Activated naive CD4-positive, alpha-beta T cell treated with anti-CD3 and anti-CD28 coated beads for 36 hours (primary cell): ENCODE measurements around the gene AURKAIP1. TPM values are rescaled to one million over a fixed set of nuclear protein-coding genes. Genes with fewer than 3 reads are reported as not detected.

Experiments
- CTCF ChIA-PET: fragments of 350-600 bp; sonication (Branson Sonifier 250); formaldehyde crosslinking; loops from one replicate; lab custom pipeline; 2021; ENCODE audit warnings: antibody characterized with exemption; lab: Charles Lee
- DNase-seq: peaks from one replicate; pipeline ENCODE4 v3.0.0-alpha.2; 2020
- H3K27ac Mint-ChIP-seq: one replicate; pipeline ENCODE4 v1.8.0; 2021; ENCODE audit warnings: mild to moderate bottlenecking, mixed read lengths
- H3K27me3 Mint-ChIP-seq: one replicate; pipeline ENCODE4 v1.8.0; 2021; ENCODE audit warnings: low read depth, mixed read lengths
- H3K36me3 Mint-ChIP-seq: one replicate; pipeline ENCODE4 v1.8.0; 2021; ENCODE audit warnings: low read depth, mixed read lengths
- H3K4me1 Mint-ChIP-seq: one replicate; pipeline ENCODE4 v1.8.0; 2021; ENCODE audit warnings: low read depth, mixed read lengths
- H3K4me3 Mint-ChIP-seq: one replicate; pipeline ENCODE4 v1.8.0; 2021; ENCODE audit warnings: mild to moderate bottlenecking, moderate library complexity, mixed read lengths
- H3K9me3 Mint-ChIP-seq: one replicate; pipeline ENCODE4 v1.8.0; 2021; ENCODE audit warnings: mixed read lengths
- intact Hi-C: fragments of 100-400 bp; cut with micrococcal nuclease; formaldehyde crosslinking; loops from one replicate; pipeline ENCODE4 v1.15.1; 2023
- total RNA-seq, 2 experiments: library from RNA; stranded (reverse); gene quantifications; one replicate each; pipeline ENCODE4 v1.2.3, GENCODE V29; 2021

AURKAIP1 gene
- total RNA-seq, 2 experiments from 2014 or later, result 108 TPM

DNA sequence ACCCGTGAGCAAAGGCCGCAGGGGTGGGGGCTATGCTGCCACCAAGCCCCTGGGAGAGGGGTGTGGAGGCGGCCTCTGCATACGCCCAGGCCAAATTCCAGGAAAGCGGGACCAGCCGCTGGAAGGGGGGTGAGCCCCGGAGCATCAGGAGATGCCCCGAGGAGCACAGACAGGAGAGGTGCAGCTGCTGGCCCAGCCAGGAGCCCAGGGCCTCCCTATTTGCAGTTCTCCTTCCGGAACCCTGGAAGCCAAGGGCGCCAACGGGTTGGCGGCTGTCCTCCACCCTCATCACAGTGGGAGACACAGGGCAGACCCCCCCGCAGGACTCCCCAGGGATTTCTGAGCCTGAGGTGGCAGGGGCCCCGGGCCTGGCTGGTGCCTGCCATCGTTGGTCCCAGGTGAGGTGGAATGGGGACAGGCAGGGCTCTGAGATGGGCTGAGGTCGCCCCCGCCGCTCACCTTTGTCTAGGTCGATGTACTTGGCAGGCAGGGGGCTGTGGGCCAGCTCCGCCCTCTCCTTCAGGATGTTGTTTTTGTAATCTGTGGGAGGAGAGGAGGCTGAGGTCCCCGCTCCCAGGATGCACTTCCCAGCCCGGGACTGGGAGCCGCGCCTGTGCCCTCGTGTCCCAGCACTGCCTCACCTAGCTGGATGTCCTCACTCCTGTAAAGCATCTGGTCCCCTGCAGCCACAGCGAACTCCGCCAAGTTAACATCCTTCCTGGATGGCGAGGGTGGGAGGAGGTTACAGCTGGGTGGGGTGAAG, 21.4 kb downstream of the AURKAIP1 start:
- H3K27ac Mint-ChIP-seq, result no peak overlapping the region
- peaks cover 10% of the 10 kb centered on the region for H3K4me1 Mint-ChIP-seq
- no peaks in the 10 kb centered on the region for H3K9me3 Mint-ChIP-seq
- H3K4me3 Mint-ChIP-seq, result no peak overlapping the region
- peaks cover 12% of the 10 kb centered on the region for H3K27me3 Mint-ChIP-seq
- no peaks in the 10 kb centered on the region for H3K36me3 Mint-ChIP-seq
- intact Hi-C loops, result no loop called here
- no peak for DNase-seq
- CTCF ChIA-PET, result interaction anchor here (1.5 kb wide), 1 partner anchor 18 kb away, joined by 6 read pairs; no protein-coding TSS in a partner anchor

DNA sequence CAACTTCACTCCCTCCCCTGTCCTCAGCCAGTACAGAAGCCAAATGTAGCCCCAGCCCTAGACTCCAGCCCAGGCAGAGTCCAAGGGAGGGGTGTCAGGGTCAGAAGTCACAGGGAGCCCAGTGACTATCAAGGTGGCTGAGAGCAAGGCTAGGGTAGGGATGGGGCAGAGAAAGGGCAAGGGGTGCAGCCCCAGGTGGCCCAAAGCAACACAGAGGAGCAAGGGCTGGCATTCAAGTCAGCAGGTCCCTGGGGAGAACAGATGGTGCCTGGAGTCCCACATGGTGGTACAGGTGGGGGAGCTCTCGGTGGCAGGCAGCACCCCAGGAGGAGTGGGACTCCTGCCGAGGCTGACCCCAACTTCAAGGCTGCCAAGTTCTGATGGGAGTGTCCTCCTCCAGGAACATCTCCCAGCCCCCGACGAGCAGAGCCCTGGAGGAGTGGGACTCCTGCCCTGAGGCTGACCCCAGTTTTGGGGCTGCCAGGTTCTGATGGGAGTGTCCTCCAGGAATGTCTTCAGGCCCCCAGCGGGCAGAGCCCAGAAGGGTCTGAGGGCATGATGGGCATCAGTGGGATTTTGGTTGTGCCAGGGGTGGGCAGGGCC, 22.1 kb downstream of the AURKAIP1 start:
- intact Hi-C loops, result no loop called here
- no peak overlapping the region for H3K27ac Mint-ChIP-seq
- CTCF ChIA-PET, result interaction anchor here (1.5 to 1.6 kb wide), 2 partner anchors 18 to 19 kb away, joined by 6 to 11 read pairs; no protein-coding TSS in a partner anchor
- H3K4me3 Mint-ChIP-seq, result peak overlapping the region; percentile 30
- peaks cover 6% of the 10 kb centered on the region for H3K4me1 Mint-ChIP-seq
- H3K36me3 Mint-ChIP-seq, result no peaks in the 10 kb centered on the region
- H3K27me3 Mint-ChIP-seq, result peaks cover 12% of the 10 kb centered on the region
- DNase-seq, result no peak
- H3K9me3 Mint-ChIP-seq, result no peaks in the 10 kb centered on the region

DNA sequence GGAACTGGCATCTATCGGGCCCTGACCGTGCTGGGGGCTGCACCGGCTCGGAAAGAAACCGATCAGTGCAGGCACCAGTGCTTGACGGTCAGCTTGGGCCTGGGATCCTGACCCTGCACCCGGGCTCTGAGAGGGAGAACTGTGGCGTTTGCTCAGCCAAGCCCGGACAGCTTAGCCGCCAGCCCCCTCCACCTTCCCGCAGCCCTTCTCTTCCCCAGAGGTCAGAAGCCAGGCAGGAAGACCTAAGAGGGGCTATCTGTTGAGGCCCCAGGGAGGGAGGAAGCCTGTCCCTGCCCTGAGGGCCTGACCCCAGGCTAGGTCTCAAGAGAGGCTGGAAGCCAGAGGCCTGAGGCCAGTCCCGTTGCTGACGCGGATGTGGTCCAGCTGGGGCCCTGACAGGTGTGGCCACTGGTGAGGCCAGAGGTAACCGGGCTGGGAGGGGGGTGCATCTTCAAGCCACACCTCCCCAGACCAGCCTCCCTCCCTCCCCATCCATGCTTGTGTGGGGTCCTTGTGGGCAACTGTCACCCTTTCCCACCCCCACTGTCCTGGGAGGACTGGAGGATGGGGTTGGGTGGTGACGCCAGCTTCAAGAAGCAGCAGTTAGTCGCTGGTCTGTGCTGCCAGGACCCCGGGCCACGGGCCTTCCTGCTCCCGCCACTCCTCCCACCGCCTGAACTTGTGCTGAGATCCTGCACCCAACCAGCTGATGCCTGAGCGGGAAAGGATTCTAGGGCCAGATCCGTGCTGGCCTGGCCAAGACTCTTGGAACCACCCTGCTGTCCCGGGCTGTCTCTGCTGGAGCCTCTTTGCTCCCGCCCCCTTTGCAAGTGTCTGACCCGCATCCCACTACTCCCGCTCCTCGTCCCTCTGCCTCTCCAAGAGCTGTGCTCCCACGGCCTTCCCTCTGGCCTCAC, 23.2 kb downstream of the AURKAIP1 start:
- Mint-ChIP-seq H3K4me1 (peaks cover 16% of the 10 kb centered on the region), H3K36me3 (no peaks in the 10 kb centered on the region), H3K27ac (peak overlapping the region; percentile 28), H3K4me3 (peak overlapping the region; percentile 30), H3K27me3 (peaks cover 12% of the 10 kb centered on the region), H3K9me3 (no peaks in the 10 kb centered on the region)
- intact Hi-C loops, result no loop called here
- DNase-seq, result no peak
- CTCF ChIA-PET, result interaction anchor here (1.6 kb wide), 1 partner anchor 19 kb away, joined by 11 read pairs; no protein-coding TSS in a partner anchor

DNA sequence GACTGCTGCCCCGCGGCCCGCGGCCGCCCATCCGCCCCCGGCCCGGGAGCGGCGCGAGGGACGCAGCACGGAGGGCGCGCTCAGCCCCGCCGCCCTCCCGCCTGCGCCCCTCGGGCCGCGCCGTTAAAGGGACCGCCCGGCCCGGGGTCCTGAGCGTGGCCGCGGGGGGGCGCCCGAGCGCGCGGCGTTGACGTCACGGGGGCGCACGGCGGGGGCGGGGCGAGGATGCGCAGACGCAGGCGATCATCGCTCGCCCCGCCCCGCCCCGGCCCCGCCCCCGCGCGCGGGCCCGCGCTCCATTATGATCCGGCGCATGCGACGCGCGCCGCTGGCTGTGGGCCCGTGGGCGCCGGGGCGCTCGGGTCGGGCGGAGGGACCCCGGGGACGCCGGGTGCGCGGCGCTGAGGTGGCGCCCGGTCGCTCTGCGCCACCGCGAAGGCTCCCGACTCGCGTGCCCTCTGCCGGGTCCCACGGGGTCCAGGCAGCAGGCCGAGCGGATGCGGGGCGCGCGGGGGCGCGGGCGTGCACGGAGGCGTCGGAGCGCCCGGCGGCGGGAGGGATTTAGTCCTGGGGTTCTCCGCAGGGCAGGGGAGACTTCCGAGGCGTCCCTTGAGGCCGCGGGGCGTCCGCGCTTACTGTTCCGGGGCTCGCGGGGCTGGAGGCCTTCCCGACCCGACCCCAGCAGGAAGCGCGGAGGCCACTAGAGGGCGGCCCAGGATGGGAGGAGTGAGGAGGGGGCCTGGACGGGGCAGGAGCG, 25.6 kb downstream of the AURKAIP1 start, which contains the start of gene DVL1:
Gene DVL1, minus strand, starts transcription at position 163 of the 757 bp plus-strand sequence. CDS start 353 bp downstream, outside the sequence.
- peaks cover 12% of the 10 kb centered on the region for H3K27me3 Mint-ChIP-seq
- peak within 1 kb of the TSS; percentile 76 for H3K4me3 Mint-ChIP-seq
- CTCF ChIA-PET, result no interaction called here
- H3K36me3 Mint-ChIP-seq, result no peaks in the 10 kb centered on the region
- H3K4me1 Mint-ChIP-seq, result peaks cover 28% of the 10 kb centered on the region
- H3K27ac Mint-ChIP-seq, result no peak within 1 kb of the TSS
- intact Hi-C loops, result loop anchor here (1.0 to 2.0 kb wide), 3 partner anchors 25 to 41 kb away; partner anchors contain the start of genes AURKAIP1, CPTP, INTS11 and PUSL1
- no peaks in the 10 kb centered on the region for H3K9me3 Mint-ChIP-seq
- DNase-seq, result peak; percentile 79

DNA sequence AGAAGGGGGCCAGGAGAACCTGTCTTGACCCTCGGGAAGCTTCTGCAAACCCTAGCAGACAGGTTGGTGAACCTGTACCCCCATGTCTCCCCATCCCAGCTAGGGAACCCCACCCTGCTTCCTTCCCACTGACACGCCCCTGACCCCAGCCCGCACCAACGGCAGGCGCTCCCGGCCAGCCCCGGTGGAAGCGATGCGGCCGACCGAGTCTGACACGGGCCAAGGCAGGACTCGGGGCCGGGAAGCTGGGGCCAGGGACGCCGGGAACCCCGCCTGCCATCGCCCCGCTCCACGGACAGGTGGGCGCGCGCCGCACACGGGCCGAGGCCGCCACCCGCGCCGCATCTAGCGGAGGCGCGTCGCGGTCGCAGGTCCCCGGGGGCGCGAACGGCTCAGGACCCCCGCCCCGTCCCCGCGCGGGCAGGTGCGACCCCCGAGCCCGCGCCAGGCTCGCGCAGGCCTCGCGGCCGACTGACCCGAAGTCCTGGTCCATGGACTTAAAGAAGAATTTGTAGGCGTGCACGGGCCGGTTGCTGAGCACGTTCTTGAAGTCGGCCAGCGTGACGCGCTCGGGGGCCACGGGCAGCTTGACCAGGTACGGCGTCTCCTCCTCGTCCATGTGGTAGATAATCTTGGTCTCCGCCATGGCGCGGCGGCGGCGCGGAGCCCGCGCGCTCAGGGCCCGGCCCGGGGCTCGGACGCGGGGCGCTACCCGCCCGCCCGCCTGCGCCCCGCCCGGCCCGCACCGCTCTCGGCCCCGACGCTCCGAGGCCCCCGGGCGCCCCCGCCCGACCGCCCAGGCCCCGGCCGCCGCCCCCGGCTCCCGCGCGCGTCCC, 26.4 kb downstream of the AURKAIP1 start:
- no peaks in the 10 kb centered on the region for H3K9me3 Mint-ChIP-seq
- peak overlapping the region; percentile 76 for H3K4me3 Mint-ChIP-seq
- peaks cover 5% of the 10 kb centered on the region for H3K27me3 Mint-ChIP-seq
- H3K27ac Mint-ChIP-seq, result no peak overlapping the region
- CTCF ChIA-PET, result interaction anchor here (1.0 to 1.5 kb wide), 3 partner anchors 23 to 156 kb away, joined by 3 to 6 read pairs (median 4); partner anchors contain the start of gene AURKAIP1
- H3K36me3 Mint-ChIP-seq, result no peaks in the 10 kb centered on the region
- peaks cover 25% of the 10 kb centered on the region for H3K4me1 Mint-ChIP-seq
- no peak for DNase-seq
- intact Hi-C loops, result loop anchor here (1.0 to 2.0 kb wide), 3 partner anchors 24 to 40 kb away; partner anchors contain the start of genes AURKAIP1, CPTP, INTS11 and PUSL1

DNA sequence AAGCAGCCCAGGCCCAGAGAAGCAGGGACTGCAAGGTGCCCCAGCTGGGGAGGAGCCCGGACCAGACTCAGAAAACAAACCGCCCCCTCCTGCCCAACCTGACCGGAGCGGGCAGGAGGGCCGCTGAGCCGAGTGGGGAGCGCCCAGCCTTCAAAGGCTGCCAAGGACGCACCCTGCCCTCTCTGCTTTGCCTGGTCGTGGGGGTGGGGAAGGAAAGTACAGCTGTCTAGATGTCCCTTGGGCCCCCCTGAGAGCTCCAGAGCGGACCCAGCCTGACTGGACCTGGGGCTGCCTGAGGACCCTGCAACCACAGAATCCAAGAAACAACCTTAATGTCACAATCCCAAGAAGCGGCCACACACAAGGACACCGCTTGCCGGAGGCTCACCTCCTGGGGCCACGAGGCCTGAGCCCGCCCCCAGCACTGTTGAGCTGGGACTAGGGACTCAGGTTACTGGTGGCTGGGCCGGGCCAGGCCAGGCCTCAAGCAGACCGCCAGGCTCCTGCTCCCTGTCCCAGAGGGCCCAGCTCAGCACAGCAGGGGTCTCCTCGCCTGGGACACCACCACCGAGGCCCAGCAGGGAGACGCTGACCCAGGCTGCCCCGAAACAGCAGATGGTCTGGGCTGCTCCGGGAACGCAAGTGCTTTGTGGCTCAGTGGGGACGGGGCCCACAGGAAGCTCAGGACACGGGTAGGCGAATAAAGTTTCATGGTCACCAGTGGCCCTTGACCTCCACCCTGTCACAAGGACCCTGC, 27.2 kb downstream of the AURKAIP1 start:
- H3K36me3 Mint-ChIP-seq, result no peaks in the 10 kb centered on the region
- H3K4me3 Mint-ChIP-seq, result peak overlapping the region; percentile 76
- no peaks in the 10 kb centered on the region for H3K9me3 Mint-ChIP-seq
- intact Hi-C loops, result loop anchor here (2.0 kb wide), 2 partner anchors 23 to 163 kb away; partner anchors contain the start of genes CPTP and INTS11
- DNase-seq, result no peak
- CTCF ChIA-PET, result interaction anchor here (1.0 to 1.5 kb wide), 3 partner anchors 24 to 157 kb away, joined by 3 to 6 read pairs (median 4); partner anchors contain the start of gene AURKAIP1
- H3K27ac Mint-ChIP-seq, result no peak overlapping the region
- peaks cover 3% of the 10 kb centered on the region for H3K27me3 Mint-ChIP-seq
- peaks cover 25% of the 10 kb centered on the region for H3K4me1 Mint-ChIP-seq

DNA sequence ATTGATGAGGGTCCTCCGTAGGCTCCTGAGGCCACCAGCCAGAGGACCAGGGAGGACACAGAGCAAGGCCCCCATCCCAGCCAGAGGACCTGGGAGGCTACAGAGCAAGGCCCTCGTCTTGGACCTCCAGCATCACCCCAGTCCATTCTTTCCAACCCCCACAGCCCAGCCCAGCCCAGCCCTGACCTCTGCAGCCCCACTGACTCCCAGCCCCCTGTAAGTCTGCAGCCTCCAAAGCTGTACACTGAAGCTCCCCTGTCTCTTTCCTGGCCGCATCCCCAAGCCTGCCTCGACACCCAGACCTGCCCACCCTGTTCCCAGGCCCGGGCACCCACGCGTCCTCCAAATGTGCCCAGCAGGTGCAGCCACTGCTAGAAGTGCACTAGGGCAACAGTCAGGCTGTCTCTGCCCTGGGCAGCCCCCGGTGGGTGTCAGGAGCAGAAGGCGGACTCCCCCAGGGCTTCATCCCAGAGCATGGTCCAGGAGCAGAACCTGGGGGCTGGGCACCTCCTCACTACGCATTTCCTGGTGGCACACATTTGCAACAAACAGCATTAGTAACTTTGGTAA, 27.9 kb downstream of the AURKAIP1 start:
- H3K36me3 Mint-ChIP-seq, result no peaks in the 10 kb centered on the region
- H3K9me3 Mint-ChIP-seq, result no peaks in the 10 kb centered on the region
- intact Hi-C loops, result loop anchor here (2.0 kb wide), 1 partner anchor 164 kb away; no protein-coding TSS in a partner anchor
- H3K27me3 Mint-ChIP-seq, result no peaks in the 10 kb centered on the region
- peak overlapping the region; percentile 76 for H3K4me3 Mint-ChIP-seq
- peaks cover 23% of the 10 kb centered on the region for H3K4me1 Mint-ChIP-seq
- no peak overlapping the region for H3K27ac Mint-ChIP-seq
- CTCF ChIA-PET, result interaction anchor here (0.8 kb wide), 1 partner anchor 40 kb away, joined by 5 read pairs; the partner anchor contains the start of gene ACAP3
- DNase-seq, result no peak

DNA sequence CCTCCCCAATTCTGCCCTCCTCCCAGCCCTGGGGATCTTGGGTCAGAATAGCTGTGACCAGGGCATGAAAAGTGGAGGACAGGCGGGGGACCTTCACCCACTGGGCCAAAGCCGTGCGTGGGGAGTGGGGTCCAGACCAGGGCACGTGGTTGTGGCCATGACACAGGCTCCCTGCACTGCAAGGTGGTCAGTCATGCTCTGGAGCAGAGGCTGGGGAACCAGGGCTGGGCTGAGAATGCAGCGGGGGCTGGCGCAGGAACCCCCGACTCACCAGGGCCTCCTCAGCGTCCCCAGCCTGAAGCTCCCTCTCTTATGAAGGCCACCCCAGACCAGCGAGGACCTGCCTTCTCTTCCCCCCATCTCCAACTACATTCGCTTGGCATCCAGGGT, 28.5 kb downstream of the AURKAIP1 start:
- Mint-ChIP-seq H3K4me1 (peaks cover 23% of the 10 kb centered on the region), H3K27ac (no peak overlapping the region), H3K36me3 (no peaks in the 10 kb centered on the region), H3K27me3 (no peaks in the 10 kb centered on the region), H3K4me3 (no peak overlapping the region), H3K9me3 (no peaks in the 10 kb centered on the region)
- DNase-seq, result no peak
- CTCF ChIA-PET, result interaction anchor here (0.8 to 0.9 kb wide), 2 partner anchors 26 to 39 kb away, joined by 3 to 5 read pairs; partner anchors contain the start of gene ACAP3
- intact Hi-C loops, result loop anchor here (2.0 kb wide), 1 partner anchor 164 kb away; no protein-coding TSS in a partner anchor

DNA sequence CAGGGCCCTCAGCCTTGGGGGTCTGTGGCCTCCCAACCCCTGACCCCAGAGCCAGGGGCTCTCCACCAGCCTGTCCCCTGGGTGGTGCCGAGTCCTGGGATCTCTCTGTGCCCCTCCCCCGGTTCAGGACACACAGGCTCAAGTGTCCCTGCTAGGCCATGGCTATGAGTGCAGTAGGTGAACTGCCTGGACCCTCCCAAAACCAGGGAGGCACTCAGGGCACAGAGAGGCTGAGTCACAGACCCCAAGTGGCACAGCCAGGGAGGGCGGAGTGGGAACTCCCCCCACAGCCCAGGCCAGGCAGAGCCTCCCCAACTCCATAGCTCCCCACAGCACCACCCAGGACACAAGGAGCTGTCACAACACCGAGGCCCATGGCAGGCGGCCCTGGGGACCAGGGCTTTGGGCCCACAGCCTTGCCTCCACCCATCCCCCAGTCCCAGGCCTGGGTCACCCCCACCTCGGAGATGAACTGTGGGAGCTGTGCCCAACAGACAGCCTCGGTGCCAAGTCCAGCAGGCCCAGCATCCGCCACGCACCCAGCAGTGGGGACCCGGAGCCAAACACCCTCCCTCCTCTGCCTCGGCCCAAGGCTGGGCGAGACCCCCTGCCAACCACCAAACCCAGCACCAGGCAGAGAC, 29.0 kb downstream of the AURKAIP1 start:
- intact Hi-C loops, result loop anchor here (2.0 kb wide), 1 partner anchor 165 kb away; no protein-coding TSS in a partner anchor
- Mint-ChIP-seq H3K27ac (no peak overlapping the region), H3K4me3 (no peak overlapping the region), H3K9me3 (no peaks in the 10 kb centered on the region), H3K36me3 (peaks cover 4% of the 10 kb centered on the region), H3K27me3 (no peaks in the 10 kb centered on the region), H3K4me1 (peaks cover 23% of the 10 kb centered on the region)
- no peak for DNase-seq
- CTCF ChIA-PET, result interaction anchor here (0.8 to 1.3 kb wide), 3 partner anchors 25 to 39 kb away, joined by 3 to 5 read pairs (median 3); partner anchors contain the start of gene ACAP3
